OCI-LY7 (cell line): Measurements from ENCODE around the gene MRGPRE. TPM values are rescaled to one million over a fixed set of nuclear protein-coding genes. Genes with fewer than 3 reads are reported as not detected.
"Not testable (repeated sequence)": the region's sequence is repeated elsewhere in the genome, so short reads cannot be mapped to it uniquely, and the experiment has no call there.

Source experiments
- BruUV-seq: library from RNA; stranded (reverse); fragments of 400-500 nt; replicated peaks from 2 replicates; lab custom pipeline; 2021; lab: Mats Ljungman, UMichigan
- CTCF ChIA-PET: fragments of 300-600 bp; sonication (Branson Sonifier 250); formaldehyde crosslinking; loops from one replicate; lab custom pipeline; 2022; ENCODE audit warnings: antibody characterized with exemption; ENCODE audit not compliant: unreplicated experiment; lab: Charles Lee
- POLR2A ChIA-PET: fragments of 300-600 bp; sonication (Branson Sonifier 250); formaldehyde crosslinking; loops from one replicate; lab custom pipeline; 2022; ENCODE audit warnings: antibody characterized with exemption; lab: Charles Lee
- DNase-seq: peaks from one replicate; pipeline ENCODE4 v3.0.0-alpha.2; 2015; ENCODE audit warnings: low spot score
- H2AFZ ChIP-seq: fragments of 200-600 bp; sonication (generic), shearing (Covaris generic); 2 replicates; pipeline ENCODE4 v1.6.1; 2014; ENCODE audit warnings: mild to moderate bottlenecking, antibody characterized with exemption, low read length, moderate library complexity
- H3K27ac ChIP-seq: fragments of 200-600 bp; sonication (generic); 2 replicates; pipeline ENCODE4 v1.5.1; 2014; ENCODE audit warnings: mixed run types, low read depth, mild to moderate bottlenecking, moderate library complexity, low read length, inconsistent platforms; ENCODE audit not compliant: poor library complexity, severe bottlenecking
- H3K36me3 ChIP-seq: fragments of 200-600 bp; sonication (generic); 2 replicates; pipeline ENCODE4 v1.6.1; 2014; ENCODE audit warnings: mild to moderate bottlenecking, antibody characterized with exemption, low read length, moderate library complexity, mixed read lengths; ENCODE audit not compliant: insufficient read depth
- H3K4me1 ChIP-seq: fragments of 200-600 bp; sonication (generic); 2 replicates; pipeline ENCODE4 v1.5.1; 2014; ENCODE audit warnings: mild to moderate bottlenecking, low read length; ENCODE audit not compliant: insufficient read depth, poor library complexity, severe bottlenecking
- H3K4me2 ChIP-seq: fragments of 200-600 bp; sonication (generic); 2 replicates; pipeline ENCODE4 v1.6.1; 2014; ENCODE audit warnings: mild to moderate bottlenecking, low read length
- H3K4me3 ChIP-seq: fragments of 200-600 bp; sonication (generic); 2 replicates; pipeline ENCODE4 v1.5.1; 2014; ENCODE audit warnings: mild to moderate bottlenecking, low read depth, low read length; ENCODE audit not compliant: poor library complexity, severe bottlenecking
- H3K79me2 ChIP-seq: fragments of 200-600 bp; sonication (generic); 2 replicates; pipeline ENCODE4 v1.6.1; 2016; ENCODE audit warnings: low read depth, mild to moderate bottlenecking, low read length, moderate library complexity, mixed read lengths; ENCODE audit not compliant: insufficient read depth
- H3K9me2 ChIP-seq: fragments of 200-600 bp; sonication (generic); 2 replicates; pipeline ENCODE4 v1.6.1; 2016; ENCODE audit warnings: mild to moderate bottlenecking, low read length, mixed read lengths; ENCODE audit not compliant: insufficient read depth
- H3K9me3 ChIP-seq: fragments of 200-600 bp; sonication (generic); 2 replicates; pipeline ENCODE4 v1.6.1; 2014; ENCODE audit warnings: mild to moderate bottlenecking, mixed run types, low read length, mixed read lengths
- H4K20me1 ChIP-seq: fragments of 200-600 bp; sonication (generic); 2 replicates; pipeline ENCODE4 v1.6.1; 2014; ENCODE audit warnings: mild to moderate bottlenecking, antibody characterized with exemption, low read length, moderate library complexity, mixed read lengths; ENCODE audit not compliant: insufficient read depth
- intact Hi-C: fragments of 100-400 bp; cut with micrococcal nuclease; formaldehyde crosslinking; loops from one replicate; pipeline ENCODE4 v1.10.0; 2022; ENCODE audit not compliant: unreplicated experiment
- total RNA-seq, 2 experiments: library from RNA; depleted of rRNA in 1 of 2; stranded (reverse); fragments of >200 nt in 1 of 2; shearing (Covaris generic) in 1 of 2; gene quantifications; 2 replicates each; pipeline ENCODE4 v1.2.3, GENCODE V29; 2014 to 2022

MRGPRE gene
- total RNA-seq, 2 experiments from 2014 or later: not detected

DNA sequence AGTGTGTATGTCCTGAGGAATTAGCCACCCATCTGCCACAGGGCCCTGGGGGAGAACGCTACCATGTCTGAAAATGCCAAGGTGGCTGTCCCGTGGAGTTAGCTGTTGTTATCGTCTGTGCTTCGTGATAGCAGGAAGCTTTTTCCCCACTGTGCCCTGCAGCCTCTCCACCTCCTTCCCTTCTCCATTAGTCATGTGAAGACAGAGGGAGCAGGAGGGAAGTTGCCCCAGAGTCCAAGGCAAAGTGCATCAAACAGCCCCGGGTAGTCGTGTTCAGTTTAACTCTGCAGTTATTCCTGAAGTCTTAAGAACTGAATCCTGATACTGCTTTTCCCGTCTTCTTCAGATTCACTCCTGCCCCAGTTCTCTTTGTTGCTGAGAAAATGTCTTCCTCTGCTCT, 30.3 kb upstream of the MRGPRE start:
- H3K4me2 ChIP-seq, H3K4me3 ChIP-seq, intact Hi-C loops, H3K9me3 ChIP-seq, H4K20me1 ChIP-seq, H3K27ac ChIP-seq, H3K36me3 ChIP-seq, H3K9me2 ChIP-seq, H3K79me2 ChIP-seq, DNase-seq, H3K4me1 ChIP-seq, H2AFZ ChIP-seq, BruUV-seq, CTCF ChIA-PET, POLR2A ChIA-PET: not testable (repeated sequence)

- CTCF ChIA-PET, H3K4me2 ChIP-seq, H3K4me3 ChIP-seq, intact Hi-C loops, H4K20me1 ChIP-seq, H3K79me2 ChIP-seq, H2AFZ ChIP-seq, H3K36me3 ChIP-seq, DNase-seq, BruUV-seq, POLR2A ChIA-PET, H3K27ac ChIP-seq, H3K4me1 ChIP-seq, H3K9me2 ChIP-seq, H3K9me3 ChIP-seq: not testable (repeated sequence)
These were observed 29.6 kb upstream of the MRGPRE start for GRCh38 chr11:3261831-3262230.

DNA sequence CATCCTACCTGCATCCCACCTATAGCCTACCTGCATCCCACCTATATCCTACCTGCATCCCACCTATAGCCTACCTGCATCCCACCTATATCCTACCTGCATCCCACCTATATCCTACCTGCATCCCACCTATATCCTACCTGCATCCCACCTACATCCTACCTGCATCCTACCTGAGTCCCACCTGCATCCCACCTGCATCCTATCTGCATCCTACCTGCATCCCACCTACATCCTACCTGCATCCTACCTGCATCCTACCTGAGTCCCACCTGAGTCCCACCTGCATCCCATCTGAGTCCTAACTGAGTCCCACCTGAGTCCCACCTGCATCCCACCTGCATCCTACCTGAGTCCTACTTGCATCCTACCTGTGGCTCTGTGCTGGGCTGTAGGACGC, 25.3 kb upstream of the MRGPRE start:
- DNase-seq, POLR2A ChIA-PET, intact Hi-C loops, BruUV-seq, H3K4me1 ChIP-seq, H3K9me2 ChIP-seq, CTCF ChIA-PET, H3K4me3 ChIP-seq, H3K4me2 ChIP-seq, H3K9me3 ChIP-seq, H3K79me2 ChIP-seq, H2AFZ ChIP-seq, H3K27ac ChIP-seq, H3K36me3 ChIP-seq, H4K20me1 ChIP-seq: not testable (repeated sequence)

DNA sequence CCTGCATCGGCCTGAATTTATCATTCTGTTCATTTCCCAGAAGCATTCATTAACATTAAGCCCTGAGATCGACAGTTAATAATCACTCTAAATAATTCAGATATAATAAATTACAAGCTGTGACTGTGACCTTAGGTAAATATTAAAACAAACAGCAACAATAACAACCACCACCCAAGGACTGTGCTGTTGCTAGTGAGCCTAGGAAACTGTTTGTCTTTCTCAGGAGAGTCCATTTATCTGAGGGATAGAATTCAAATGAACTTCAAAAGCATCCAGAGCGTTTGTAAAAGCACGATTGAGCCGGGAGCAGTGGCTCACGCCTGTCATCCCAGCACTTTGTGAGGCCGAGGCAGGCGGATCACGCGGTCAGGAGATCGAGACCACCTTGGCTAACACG, 23.0 kb upstream of the MRGPRE start:
- H3K4me2 ChIP-seq, CTCF ChIA-PET, H3K36me3 ChIP-seq, H3K9me3 ChIP-seq, H4K20me1 ChIP-seq, H3K4me1 ChIP-seq, H3K27ac ChIP-seq, DNase-seq, intact Hi-C loops, BruUV-seq, H3K9me2 ChIP-seq, H3K79me2 ChIP-seq, H3K4me3 ChIP-seq, POLR2A ChIA-PET, H2AFZ ChIP-seq: not testable (repeated sequence)

DNA sequence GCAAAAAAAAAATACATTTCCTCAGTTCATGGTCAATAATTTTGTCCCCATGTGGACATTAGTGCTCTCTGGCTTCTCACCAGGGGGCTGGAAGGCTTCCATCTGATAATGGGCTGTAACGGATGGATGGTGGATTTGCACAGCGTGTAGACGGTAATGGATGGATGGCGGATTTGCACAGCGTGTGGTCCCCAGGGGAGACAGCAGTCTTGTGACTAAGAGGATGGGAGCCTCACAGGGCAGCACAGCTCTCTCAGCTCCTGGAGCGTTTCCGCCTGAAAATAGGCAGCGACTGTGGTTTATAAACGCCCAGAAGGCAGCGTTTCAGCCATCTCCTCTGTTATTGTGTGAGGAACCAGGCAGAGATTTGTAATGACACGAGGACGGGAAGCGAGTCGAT, 22.6 kb upstream of the MRGPRE start:
- H3K4me3 ChIP-seq, POLR2A ChIA-PET, H3K27ac ChIP-seq, H3K79me2 ChIP-seq, intact Hi-C loops, DNase-seq, H3K4me1 ChIP-seq, BruUV-seq, CTCF ChIA-PET, H3K36me3 ChIP-seq, H3K4me2 ChIP-seq, H3K9me2 ChIP-seq, H4K20me1 ChIP-seq, H2AFZ ChIP-seq, H3K9me3 ChIP-seq: not testable (repeated sequence)
